GM21381 (cell line): Measurements from ENCODE around the gene U2AF1.
"Not testable (repeated sequence)": the region's sequence is repeated elsewhere in the genome, so short reads cannot be mapped to it uniquely, and the experiment has no call there.

Source experiments
- ATAC-seq: cut with Tn5 transposase; IDR thresholded peaks from one replicate; pipeline ENCODE4 v1.9.1; 2021; ENCODE audit warnings: mild to moderate bottlenecking, moderate library complexity; ENCODE audit not compliant: unreplicated experiment

The U2AF1 gene

GRCh38 chr21:43082587-43083300 is 24.6 kb downstream of the U2AF1 start:
- not testable (repeated sequence) for ATAC-seq

DNA sequence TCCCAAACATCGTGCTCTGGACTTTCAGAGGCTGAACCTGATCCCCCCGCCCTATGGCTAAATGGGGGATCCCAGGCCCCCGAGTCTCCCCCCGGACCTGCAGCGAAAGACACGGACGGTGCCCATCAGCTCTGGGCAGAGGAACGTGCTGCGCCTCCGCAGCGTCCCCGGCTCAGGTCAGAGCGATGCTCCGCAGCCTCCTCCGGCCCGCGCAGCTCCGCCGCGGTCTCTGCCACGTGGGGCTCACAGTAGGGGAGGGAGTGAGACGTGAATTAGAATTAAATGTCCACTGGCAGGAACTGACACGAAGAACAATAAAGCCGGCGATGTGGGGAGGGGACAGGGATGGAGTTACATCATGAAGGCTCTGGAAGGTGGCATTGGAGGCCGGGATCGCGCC is 30.7 kb downstream of the U2AF1 start:
- ATAC-seq, result not testable (repeated sequence)

DNA sequence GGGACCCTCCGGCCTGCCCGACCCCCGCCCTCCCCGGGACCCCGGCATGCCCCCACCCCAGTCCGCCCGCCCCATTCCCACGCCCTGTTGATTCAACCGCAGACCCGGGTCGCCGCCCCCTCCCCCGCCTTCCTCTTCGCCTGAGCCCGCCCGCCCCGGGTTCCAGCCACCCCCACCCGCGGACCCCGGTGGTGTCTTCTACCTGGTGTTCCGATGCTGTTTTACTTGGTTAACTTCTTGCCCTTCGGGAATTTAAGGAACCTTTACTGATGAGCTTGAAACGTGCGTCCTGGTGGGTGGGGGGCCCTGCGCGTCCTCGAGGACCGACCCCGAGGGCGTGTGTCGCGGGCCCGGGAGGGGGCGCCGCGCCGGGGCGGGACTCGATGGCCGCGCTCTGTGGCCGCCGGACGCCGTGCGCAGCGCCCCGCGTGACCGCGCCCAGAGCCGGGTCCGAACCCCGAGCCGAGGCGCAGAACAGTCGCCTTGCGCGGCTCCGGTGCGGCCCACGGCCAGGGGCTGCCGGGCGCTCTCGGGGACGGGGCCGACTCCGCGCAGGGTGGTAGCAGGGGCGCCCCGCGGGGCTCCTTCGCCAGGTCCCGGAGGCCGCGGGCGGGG is 31.2 kb downstream of the U2AF1 start:
- ATAC-seq, result not testable (repeated sequence)

GRCh38 chr21:43075170-43076022 is 32.0 kb downstream of the U2AF1 start, which contains the start of gene CBS:
Gene CBS, minus strand, starts transcription at chr21:43075835. Its CDS starts 3,642 bp downstream, at chr21:43072193.
- ATAC-seq, result not testable (repeated sequence)

- not testable (repeated sequence) for ATAC-seq
Measured at GRCh38 chr21:43074401-43075169, 32.8 kb downstream of the U2AF1 start.

GRCh38 chr21:43072742-43073141 is 34.6 kb downstream of the U2AF1 start:
- ATAC-seq, result not testable (repeated sequence)

GRCh38 chr21:43069682-43070081 is 37.7 kb downstream of the U2AF1 start:
- not testable (repeated sequence) for ATAC-seq

- ATAC-seq, result not testable (repeated sequence)
Measured at GRCh38 chr21:43068065-43068464, 39.3 kb downstream of the U2AF1 start.

DNA sequence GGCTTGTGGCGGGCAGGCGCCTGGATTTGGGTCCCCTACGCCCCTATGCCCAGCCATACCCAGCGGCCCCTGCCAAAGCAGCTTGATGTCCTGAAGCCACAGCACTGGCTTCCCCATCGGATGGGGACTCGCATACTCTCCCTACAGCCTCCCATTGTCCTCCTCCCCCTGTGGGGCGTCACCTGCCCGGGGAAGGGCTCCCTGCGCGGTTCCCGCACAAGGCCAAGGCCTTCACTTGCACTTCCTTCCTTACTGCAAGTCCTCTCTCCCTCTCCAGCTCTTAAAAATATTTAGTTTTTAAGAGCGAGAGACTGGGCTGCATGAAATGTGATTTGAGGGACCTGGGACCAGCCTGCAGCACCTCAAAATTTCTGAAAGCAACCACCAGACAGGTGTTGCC is 40.7 kb downstream of the U2AF1 start:
- not testable (repeated sequence) for ATAC-seq

DNA sequence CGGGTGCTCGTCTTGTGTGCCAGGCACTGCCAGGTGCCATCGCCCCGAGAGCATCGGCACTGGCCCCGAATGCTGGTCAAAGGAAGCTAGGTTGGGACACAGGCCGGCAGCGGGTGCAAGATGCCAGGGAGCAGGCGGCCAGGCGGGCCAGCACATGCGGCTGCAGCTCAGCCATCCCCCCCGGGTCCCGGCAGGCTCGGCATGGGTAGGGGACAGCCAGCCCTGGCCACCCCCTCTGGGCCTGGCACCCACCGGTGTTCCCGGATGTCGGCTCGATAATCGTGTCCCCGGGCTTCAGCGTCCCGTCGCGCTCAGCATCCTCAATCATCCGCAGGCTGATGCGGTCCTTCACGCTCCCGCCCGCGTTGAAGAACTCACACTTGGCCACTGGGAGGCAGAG is 41.4 kb downstream of the U2AF1 start:
- ATAC-seq, result not testable (repeated sequence)

DNA sequence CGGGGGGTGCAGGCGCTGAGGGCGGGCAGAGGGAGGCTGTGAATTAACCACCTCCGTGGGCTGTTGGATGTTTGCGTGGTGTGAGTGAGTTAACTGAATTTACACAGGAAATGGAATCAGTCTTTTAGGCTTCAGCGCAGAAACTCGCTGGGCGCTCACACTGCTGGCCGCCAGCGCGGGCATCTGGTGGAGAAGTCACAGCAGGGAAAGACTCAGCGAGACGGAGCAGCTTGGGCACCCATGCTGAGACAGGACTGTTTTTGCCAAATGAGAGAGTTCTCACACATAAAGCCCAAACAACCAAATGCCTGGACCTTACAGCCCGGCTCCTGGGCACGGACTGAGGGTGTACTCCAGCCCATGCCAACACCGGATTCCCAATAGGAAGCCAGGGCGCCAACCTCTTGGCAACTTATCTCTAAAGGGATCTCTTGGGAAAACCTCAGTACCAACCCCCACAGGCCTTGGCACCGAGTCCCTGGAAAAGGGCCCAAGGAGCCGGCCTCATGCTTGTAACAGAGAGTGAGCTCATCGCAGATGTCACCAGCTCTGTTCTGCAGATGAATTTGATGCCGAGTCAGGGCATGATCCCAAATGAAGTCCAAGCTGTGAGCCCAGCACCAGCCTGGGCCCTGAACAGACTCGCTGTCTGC is 43.0 kb downstream of the U2AF1 start:
- not testable (repeated sequence) for ATAC-seq

DNA sequence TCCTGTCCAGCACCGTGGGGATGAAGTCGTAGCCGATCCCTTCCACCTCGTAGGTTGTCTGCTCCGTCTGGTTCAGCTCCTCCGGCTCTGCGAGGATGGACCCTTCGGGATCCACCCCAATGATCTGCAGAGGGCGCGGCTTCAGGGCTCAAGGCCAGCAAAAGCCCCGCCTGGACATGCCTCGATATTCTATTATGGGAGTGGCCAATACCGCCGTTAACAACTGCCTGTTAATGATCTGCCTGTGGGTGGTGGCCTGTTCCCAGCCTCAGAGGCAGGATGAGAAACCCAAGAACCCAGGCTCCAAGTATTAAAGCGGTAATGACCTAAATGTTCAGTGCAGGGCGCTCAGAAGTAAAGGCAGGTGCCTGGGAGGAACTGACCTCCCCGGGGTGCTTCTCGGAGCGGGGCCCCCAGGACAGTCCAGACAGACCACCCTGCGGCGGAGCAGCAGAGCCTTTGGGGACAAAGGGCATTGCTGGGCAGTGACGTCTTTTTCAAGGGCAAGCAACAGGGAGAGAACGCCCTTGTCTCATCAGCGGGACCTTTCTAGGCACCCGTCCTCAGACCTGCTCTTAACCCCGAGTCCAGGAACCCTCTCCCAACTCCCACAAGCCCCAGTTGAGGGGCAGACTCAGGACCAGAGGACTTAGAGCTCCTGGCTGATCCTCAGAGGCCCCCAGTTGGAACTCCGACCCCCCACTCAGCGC is 44.3 kb downstream of the U2AF1 start:
- not testable (repeated sequence) for ATAC-seq

- ATAC-seq, result not testable (repeated sequence)
Measured at GRCh38 chr21:43053112-43053511, 54.3 kb downstream of the U2AF1 start.

DNA sequence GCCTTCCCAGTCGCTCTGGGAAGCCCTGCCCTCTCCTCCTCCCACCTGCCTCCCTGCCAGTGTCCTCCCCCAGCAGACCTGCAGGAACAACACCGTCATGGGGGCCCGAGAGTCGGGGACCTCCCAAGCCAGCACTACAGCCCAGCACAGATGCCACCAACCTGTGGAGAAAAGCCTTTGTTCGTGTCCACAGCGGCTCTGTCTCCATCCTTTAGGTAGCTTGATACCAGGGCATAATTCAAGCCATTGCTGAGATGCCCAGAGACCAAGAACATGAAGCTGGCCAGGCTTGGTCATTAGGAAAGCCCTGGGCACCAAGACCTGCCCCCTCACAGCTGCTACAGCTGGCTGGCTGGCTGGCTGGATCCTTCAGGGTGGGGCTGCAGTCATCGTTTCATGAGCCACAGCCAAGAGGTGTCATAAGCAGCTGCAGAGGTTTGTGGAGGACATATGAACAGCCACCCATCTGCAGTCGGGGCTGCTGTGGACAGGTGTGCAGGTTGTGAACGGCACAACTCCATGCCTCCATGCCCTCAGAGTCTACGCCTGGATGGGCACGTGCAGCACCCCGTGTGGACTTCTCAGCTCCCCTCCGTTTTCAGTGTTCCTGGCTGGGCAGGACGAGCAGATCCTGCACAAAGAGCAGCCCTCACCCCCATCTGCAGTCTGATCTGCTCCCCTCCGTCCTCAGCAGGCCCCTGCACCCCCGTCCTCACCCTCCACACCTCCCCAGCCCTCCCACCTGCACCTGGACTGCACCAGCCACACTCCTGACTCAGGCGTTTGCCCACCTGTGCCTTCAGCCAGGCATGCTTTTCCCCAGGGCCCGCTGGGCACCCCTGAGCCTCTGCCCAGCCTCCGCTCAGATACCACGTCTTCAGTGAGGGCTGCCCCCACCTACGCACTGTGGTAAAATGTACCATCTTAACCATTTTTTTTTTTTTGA is 61.2 kb downstream of the U2AF1 start:
- ATAC-seq, result not testable (repeated sequence)

GRCh38 chr21:43045165-43045875 is 62.0 kb downstream of the U2AF1 start:
- not testable (repeated sequence) for ATAC-seq

DNA sequence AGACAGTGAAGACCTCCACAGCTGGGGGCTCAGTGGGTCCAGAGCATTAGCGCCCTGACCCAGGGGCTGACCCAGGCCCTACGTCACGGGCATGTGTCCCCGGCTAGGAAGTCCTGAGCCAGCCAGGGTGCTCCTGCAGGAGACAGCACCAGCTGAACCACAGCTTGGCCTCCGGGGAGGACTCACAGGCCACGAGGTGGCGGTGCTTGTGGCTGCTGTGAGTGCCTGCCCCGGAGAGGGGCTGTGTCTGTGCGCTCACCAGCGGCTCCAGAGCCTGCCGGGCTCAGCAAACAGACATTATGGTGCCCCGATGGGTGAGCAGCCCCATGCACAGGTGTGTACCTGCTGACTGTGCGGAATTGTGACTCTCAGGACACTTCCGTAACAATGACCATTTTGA is 62.8 kb downstream of the U2AF1 start:
- ATAC-seq, result not testable (repeated sequence)

GRCh38 chr21:43043291-43043690 is 64.1 kb downstream of the U2AF1 start:
- not testable (repeated sequence) for ATAC-seq
